ENCODE measurements around the gene ADAM10.

The ADAM10 gene

GRCh38 chr15:58551084-58551763 is 198.3 kb downstream of the ADAM10 start:
- DNase-seq (ENCODE audit: low spot score): no peak

GRCh38 chr15:58549785-58550074 is 199.8 kb downstream of the ADAM10 start:
- no peak for DNase-seq (ENCODE audit: low spot score)

- no peak for DNase-seq (ENCODE audit: low spot score)
These were observed 200.3 kb downstream of the ADAM10 start for GRCh38 chr15:58549013-58549784.

- no peak for DNase-seq (ENCODE audit: low spot score)
These were observed 201.0 kb downstream of the ADAM10 start for GRCh38 chr15:58548308-58549012.

GRCh38 chr15:58547628-58548307 is 201.7 kb downstream of the ADAM10 start:
- no peak for DNase-seq (ENCODE audit: low spot score)

- DNase-seq (ENCODE audit: low spot score): peak; percentile 62
These were observed 202.6 kb downstream of the ADAM10 start for GRCh38 chr15:58546635-58547627.

GRCh38 chr15:58546066-58546591 is 203.4 kb downstream of the ADAM10 start:
- DNase-seq (ENCODE audit: low spot score): no peak

GRCh38 chr15:58545307-58546065 is 204.0 kb downstream of the ADAM10 start:
- no peak for DNase-seq (ENCODE audit: low spot score)

- no peak for DNase-seq (ENCODE audit: low spot score)
These were observed 204.8 kb downstream of the ADAM10 start for GRCh38 chr15:58544756-58545155.

GRCh38 chr15:58543664-58544335 is 205.7 kb downstream of the ADAM10 start:
- no peak for DNase-seq (ENCODE audit: low spot score)

GRCh38 chr15:58541410-58542087 is 208.0 kb downstream of the ADAM10 start:
- DNase-seq (ENCODE audit: low spot score): no peak

GRCh38 chr15:58539548-58539947 is 210.0 kb downstream of the ADAM10 start:
- no peak for DNase-seq (ENCODE audit: low spot score)

- no peak for DNase-seq (ENCODE audit: low spot score)
These were observed 210.6 kb downstream of the ADAM10 start for GRCh38 chr15:58538901-58539300.

Data from RKO (cell line).